HG03432 (cell line): ENCODE measurements around the gene GPS2.

Source experiments
- ATAC-seq: cut with Tn5 transposase; IDR thresholded peaks from one replicate; pipeline ENCODE4 v1.9.1; 2021; ENCODE audit warnings: mild to moderate bottlenecking, moderate library complexity; ENCODE audit not compliant: unreplicated experiment

Gene GPS2

GRCh38 chr17:7314719-7315569 is at the start of gene GPS2:
Gene GPS2, minus strand, starts transcription at chr17:7315360. Its CDS starts 308 bp downstream, at chr17:7315052.
- ATAC-seq, result peak; percentile 76

DNA sequence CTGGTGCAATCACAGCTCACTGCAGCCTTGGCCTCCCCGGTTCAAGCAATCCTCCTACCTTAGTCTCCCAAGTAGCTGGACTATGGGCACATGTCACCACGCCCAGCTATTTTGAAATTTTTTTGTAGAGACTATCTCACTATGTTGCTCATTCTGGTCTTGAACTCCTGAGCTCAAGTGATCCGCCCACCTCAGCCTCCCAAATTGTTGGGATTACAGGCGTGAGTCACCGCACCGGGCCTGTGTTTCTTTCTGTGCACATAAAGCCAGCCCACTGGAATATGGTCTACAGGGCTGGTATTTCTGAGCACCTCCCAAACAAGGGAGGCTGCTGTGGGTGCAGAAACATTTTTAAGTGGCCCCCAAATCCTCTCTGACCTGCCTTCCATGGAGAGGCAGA is 48.2 kb upstream of the GPS2 start:
- ATAC-seq, result no peak

GRCh38 chr17:7361906-7362305 is 46.7 kb upstream of the GPS2 start:
- no peak for ATAC-seq

GRCh38 chr17:7357381-7357780 is 42.2 kb upstream of the GPS2 start:
- no peak for ATAC-seq

DNA sequence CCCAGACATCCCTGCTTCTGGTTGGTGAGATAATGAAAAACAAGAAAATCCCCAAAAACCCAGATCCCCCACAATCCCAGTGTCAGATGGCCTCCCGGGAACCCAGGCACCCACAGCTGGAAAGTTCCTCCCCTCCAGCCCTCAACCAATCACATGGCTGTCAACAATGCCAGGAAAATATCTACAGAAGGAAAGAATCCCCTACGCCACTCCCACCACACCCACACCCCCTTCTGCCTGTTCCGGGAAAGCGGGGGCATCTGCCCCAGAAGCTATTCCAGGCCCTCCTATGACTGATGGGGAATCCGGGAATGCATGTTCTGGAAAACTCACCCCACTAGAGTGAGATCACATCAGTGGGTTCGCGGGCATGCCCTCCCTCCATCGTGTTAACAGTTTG is 41.6 kb upstream of the GPS2 start:
- ATAC-seq, result no peak

DNA sequence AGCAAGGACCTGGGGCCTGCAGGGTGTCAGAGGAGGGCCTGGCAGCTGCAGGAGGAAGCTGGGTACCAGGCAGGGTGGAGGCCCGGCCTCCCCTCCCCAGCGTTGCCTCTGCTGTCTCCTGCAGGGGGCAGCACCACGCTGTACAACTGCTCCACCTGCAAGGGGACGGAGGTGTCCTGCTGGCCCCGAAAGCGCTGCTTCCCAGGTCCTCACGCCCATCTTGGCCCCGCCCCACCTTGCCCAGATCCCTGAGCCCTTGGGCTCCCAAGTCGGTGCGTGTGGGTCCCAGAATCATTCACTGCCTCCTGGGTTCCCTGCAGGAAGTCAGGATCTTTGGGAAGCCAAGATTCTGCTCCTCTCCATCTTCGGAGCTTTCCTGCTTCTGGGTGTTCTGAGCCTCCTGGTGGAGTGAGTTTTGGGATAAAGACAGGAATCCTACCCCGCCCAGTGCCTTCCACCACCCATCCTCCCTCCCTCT is 41.0 kb upstream of the GPS2 start:
- ATAC-seq, result no peak

- ATAC-seq, result no peak
Measured at GRCh38 chr17:7355573-7355972, 40.4 kb upstream of the GPS2 start.

- no peak for ATAC-seq
Measured at GRCh38 chr17:7355053-7355452, 39.9 kb upstream of the GPS2 start, which contains the start of gene TMEM95. Gene TMEM95, plus strand, starts transcription at chr17:7355156. Its CDS starts 49 bp downstream, at chr17:7355205.

DNA sequence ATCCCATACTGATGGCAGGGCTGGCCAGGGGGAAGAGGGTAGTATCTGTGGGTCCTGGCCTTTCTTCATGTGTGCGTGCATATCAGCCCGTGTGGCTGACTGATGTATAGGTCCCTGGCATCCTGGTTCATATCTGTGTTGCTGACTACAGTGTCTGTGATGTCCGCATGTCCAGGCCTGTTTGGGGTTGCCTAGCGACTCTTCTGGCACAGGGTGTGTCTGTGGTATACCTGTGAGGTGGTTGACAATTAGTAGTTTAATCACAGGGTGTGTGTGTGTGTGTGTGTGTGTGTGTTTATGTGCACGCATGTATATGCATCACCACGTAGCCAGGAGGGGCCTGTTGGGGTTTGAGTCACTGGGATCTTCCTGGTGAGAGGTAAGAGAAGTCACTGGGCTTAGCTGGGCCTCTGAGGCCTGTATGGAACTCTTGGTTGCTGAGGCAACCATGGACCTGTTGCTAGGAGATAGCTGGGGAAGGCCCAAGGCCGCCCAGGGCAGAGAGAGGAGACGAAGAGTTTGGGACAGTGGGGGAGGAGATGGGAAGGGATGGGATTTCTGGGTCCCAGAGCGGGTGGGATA is 39.2 kb upstream of the GPS2 start:
- no peak for ATAC-seq

GRCh38 chr17:7352910-7353635 is 37.9 kb upstream of the GPS2 start:
- ATAC-seq, result no peak

DNA sequence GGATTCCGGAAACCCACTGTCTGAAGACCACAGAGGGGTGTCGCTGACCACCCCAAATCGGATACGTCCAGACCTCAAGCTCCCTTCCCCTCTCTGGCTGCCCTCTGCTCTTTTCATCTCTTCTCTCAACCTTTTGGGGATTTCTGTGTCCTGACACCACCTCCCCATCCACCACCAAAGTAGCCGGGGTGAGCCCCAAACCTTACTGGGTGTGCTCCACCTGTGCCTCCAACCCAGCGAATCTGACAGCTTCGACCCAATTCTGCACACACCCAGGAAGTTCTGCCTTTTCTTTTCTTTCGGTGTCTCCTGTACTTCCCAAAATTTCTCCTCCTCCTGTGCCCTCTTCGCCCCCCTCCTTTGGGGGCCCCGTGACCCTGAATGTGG is 37.3 kb upstream of the GPS2 start:
- ATAC-seq, result no peak

DNA sequence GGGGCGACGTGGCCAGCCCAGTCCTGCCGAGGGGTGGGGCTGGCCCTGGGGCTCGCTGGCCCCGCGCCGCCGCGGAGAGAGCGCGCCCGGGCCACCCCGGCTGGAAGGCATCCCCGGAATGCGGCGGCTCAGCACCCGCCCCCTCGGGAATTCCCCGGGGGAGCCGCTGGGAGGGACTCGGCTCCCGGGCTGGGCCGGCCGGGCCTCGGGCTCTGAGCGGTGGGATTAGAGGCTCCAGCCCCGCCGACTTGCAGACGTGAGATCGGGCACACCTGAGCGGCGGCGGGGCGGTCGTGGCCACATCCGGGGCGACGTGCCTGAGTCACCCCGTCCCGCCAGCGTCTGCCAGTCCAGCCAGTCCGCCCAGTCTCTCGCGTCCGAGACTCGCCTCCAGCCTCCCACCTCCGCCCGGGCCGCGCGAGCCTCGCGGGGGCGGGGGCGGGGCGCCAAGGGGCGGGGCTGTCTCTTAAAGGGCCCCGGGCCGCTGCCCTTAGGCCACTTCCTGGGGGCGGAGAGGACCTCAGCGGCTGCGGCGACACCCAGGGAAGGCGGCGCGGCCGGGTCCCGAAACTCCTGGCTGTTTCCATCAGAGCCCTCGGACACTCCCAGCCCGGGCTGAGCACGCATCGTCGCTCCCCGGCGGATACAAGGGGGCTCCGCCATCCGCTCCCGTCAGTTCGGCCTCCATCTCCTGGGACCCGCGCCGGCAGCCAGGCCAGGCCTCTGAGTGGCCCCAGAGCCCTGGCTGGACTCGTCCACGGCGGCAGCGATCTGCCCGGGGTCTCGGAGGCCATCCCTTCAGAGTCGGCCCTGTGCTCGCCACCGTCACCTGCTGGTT is 36.7 kb upstream of the GPS2 start, which contains the start of gene KCTD11:
KCTD11 (plus strand) TSS at position 498 of the 838 bp plus-strand sequence.
- peak; percentile 73 for ATAC-seq

GRCh38 chr17:7348478-7349242 is 33.5 kb upstream of the GPS2 start:
- no peak for ATAC-seq

DNA sequence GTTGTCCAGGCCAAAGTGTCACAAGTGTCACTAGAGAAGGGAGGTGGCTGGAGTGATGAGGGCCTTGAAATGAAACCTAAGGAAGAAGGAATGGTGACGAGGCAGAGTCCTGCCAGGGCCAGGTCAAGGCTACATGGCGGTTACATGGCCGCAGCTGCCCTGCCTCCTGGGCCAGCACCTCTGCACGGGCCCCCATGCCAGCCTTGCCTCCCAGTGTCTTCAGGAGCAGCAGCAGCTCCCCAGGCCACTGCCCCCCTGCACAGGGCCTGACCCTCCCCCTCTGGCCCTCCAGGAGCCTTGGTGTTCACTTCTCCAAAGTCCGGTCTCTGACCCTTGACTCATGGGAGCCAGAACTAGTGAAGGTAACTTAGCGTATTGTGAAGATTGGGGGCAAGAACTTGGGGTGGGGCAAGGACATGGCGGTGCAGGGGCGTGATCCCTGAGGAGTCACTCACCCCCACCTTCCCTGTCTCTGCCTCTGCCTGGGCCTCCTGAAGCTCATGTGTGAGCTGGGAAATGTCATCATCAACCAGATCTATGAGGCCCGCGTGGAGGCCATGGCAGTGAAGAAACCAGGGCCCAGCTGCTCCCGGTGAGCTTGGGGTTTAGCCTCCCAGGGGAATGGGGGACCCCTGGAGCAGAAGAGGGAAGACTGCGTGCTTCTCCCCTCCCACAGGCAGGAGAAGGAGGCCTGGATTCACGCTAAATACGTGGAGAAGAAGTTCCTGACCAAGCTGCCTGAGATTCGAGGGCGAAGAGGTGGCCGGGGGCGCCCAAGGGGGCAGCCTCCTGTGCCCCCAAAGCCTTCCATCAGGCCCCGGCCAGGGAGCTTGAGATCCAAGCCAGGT is 32.7 kb upstream of the GPS2 start:
- no peak for ATAC-seq

- ATAC-seq, result no peak
Measured at GRCh38 chr17:7346761-7347614, 31.8 kb upstream of the GPS2 start.

- ATAC-seq, result no peak
Measured at GRCh38 chr17:7343250-7343649, 28.1 kb upstream of the GPS2 start.

DNA sequence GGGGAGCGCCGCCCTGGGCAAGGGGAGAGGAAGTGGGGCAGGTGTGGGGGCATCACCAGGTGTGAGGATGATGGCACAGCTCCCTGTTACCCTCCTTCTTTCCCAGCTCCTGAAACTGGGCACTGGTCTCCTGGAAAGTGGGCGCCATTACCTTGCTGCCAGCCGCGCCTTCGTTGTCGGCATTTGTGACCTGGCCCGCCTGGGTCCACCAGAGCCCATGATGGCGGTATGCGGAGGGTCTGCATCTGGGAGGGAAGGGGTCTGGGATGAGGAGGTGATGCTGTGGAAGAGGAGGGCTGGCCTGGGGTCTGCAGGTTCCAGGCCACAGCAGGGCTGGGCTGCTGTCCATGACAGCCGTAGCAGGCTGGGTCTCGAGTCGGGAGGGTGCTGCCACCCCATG is 26.7 kb upstream of the GPS2 start:
- ATAC-seq, result no peak

GRCh38 chr17:7340179-7340578 is 25.0 kb upstream of the GPS2 start:
- ATAC-seq, result no peak
